ENCODE results near the gene HS3ST5. TPM values are rescaled to one million over a fixed set of nuclear protein-coding genes. Genes with fewer than 3 reads are reported as not detected.

The HS3ST5 gene
- total RNA-seq, 1 donor from 2014 or later = 0.05 TPM

DNA sequence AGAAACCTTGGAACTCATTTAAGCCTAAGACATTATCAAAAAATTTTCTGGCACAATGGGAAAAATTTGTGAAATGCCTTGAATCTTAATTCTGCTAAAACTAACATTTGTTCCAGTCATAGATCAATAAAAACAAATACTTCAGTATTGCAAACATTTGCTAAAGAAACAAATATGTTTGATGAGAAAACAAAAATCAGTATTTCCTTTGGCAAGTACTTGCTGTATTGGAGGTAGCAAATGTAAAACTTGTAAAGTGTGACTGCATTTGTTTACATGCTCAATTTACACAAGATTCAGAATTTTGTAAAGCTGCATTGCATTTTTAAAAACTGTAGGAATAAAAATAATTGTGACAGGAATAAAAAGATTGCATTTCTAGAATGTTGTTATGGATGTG, 183.1 kb downstream of the HS3ST5 start:
- H3K36me3 Mint-ChIP-seq (ENCODE audit: low read depth) = no peaks in the 10 kb centered on the region
- H3K27me3 Mint-ChIP-seq (ENCODE audit: low read depth) = no peaks in the 10 kb centered on the region
- no peak overlapping the region for H3K4me3 Mint-ChIP-seq (ENCODE audit: unreplicated experiment)
- no peak for DNase-seq (ENCODE audit: low spot score)
- H3K4me1 Mint-ChIP-seq (ENCODE audit: low read depth) = peaks cover 6% of the 10 kb centered on the region
- no peaks in the 10 kb centered on the region for H3K9me3 Mint-ChIP-seq (ENCODE audit: low read depth)
- TF ChIP-seq, protein P1, sequence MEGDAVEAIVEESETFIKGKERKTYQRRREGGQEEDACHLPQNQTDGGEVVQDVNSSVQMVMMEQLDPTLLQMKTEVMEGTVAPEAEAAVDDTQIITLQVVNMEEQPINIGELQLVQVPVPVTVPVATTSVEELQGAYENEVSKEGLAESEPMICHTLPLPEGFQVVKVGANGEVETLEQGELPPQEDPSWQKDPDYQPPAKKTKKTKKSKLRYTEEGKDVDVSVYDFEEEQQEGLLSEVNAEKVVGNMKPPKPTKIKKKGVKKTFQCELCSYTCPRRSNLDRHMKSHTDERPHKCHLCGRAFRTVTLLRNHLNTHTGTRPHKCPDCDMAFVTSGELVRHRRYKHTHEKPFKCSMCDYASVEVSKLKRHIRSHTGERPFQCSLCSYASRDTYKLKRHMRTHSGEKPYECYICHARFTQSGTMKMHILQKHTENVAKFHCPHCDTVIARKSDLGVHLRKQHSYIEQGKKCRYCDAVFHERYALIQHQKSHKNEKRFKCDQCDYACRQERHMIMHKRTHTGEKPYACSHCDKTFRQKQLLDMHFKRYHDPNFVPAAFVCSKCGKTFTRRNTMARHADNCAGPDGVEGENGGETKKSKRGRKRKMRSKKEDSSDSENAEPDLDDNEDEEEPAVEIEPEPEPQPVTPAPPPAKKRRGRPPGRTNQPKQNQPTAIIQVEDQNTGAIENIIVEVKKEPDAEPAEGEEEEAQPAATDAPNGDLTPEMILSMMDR (IDR thresholded peaks at IDR 0.05) = no peak
- no peak overlapping the region for H3K27ac Mint-ChIP-seq (ENCODE audit: unreplicated experiment)

DNA sequence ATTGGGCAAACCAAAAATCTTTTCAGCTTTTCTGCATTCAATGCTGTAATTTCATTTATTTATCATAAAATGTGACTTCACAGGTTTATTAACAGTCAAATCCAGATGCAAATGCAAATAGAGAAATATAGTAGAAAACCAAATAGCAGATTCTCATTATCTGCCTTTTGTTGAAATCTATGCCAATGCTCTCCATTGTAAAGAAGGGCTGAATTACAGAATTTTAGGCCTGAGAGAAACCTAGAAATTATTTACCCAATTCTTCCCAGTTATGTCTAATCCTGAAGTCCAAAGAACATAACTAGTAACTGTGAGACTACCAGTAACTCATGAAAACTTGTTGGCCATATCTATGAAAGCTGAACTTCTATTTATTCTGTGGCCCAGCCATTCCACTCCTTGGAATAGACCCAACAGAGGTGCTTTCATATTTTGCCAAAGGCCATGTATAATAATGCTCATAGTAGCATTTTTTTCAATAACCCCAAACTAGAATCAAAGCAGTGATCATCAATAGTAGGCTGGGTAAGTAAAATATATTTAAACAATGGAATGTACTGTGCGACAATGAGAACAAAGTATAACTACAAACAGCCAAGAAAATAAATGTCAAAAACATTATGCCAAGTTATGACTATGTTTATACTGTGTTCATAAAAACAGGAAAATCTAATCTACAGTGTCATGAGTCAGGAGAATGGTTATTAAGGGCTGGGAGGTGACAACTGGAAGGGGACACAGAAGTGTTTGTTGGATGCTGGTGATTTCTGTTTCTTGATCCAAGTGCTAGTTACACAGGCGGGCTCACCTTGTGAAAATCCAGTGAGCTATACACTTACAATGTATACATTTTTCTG, 183.8 kb downstream of the HS3ST5 start:
- Mint-ChIP-seq H3K36me3 (ENCODE audit: low read depth) (no peaks in the 10 kb centered on the region), H3K27me3 (ENCODE audit: low read depth) (no peaks in the 10 kb centered on the region), H3K4me1 (ENCODE audit: low read depth) (peaks cover 6% of the 10 kb centered on the region), H3K4me3 (ENCODE audit: unreplicated experiment) (no peak overlapping the region), H3K27ac (ENCODE audit: unreplicated experiment) (no peak overlapping the region), H3K9me3 (ENCODE audit: low read depth) (no peaks in the 10 kb centered on the region)
- DNase-seq (ENCODE audit: low spot score) = no peak
- TF ChIP-seq, protein P1 (IDR thresholded peaks at IDR 0.05) = no peak

DNA sequence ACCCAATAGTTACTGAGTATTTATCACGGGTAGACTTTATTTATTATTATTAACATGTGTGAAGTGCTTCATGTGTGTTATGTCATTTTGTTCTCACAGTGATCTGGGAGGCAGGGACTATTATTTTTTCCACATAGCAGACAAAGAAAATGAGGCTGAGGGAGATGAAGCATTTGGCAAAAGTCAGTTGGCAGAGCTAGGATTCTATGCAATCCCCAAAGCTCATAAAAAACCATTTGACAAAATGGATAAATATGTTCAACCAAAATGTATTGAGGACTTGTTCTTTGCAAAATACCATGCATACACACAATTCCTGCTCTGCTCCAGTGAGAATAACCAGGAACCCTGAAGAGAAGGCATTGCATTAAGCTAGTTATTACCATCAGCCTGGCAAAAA, 184.4 kb downstream of the HS3ST5 start:
- Mint-ChIP-seq H3K27me3 (ENCODE audit: low read depth) (no peaks in the 10 kb centered on the region), H3K36me3 (ENCODE audit: low read depth) (no peaks in the 10 kb centered on the region), H3K4me3 (ENCODE audit: unreplicated experiment) (no peak overlapping the region), H3K4me1 (ENCODE audit: low read depth) (peaks cover 6% of the 10 kb centered on the region), H3K27ac (ENCODE audit: unreplicated experiment) (no peak overlapping the region), H3K9me3 (ENCODE audit: low read depth) (no peaks in the 10 kb centered on the region)
- TF ChIP-seq, protein P1 (IDR thresholded peaks at IDR 0.05) = no peak
- no peak for DNase-seq (ENCODE audit: low spot score)

DNA sequence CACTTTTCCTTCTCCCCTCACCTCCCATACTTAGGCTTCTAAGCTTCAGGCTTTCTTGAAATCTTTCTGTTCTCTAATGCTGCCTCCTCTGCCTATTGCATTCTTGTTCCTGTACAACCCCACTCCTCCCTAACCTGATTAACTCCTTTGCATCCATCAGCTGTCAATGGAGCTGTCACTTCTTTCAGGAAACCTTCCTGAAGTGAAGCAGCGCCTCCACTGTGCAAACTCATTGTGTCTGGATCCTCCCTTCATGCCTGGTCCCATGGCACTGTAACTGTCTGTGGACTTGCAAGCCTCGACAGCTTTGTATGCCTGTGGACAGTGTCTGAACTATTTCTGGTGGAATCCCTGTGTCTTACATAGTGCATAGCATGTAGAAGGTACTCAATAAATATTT, 185.0 kb downstream of the HS3ST5 start:
- no peaks in the 10 kb centered on the region for H3K27me3 Mint-ChIP-seq (ENCODE audit: low read depth)
- no peak for DNase-seq (ENCODE audit: low spot score)
- no peaks in the 10 kb centered on the region for H3K36me3 Mint-ChIP-seq (ENCODE audit: low read depth)
- TF ChIP-seq, protein P1 (IDR thresholded peaks at IDR 0.05) = no peak
- H3K4me3 Mint-ChIP-seq (ENCODE audit: unreplicated experiment) = no peak overlapping the region
- H3K4me1 Mint-ChIP-seq (ENCODE audit: low read depth) = peaks cover 6% of the 10 kb centered on the region
- H3K27ac Mint-ChIP-seq (ENCODE audit: unreplicated experiment) = no peak overlapping the region
- H3K9me3 Mint-ChIP-seq (ENCODE audit: low read depth) = no peaks in the 10 kb centered on the region

DNA sequence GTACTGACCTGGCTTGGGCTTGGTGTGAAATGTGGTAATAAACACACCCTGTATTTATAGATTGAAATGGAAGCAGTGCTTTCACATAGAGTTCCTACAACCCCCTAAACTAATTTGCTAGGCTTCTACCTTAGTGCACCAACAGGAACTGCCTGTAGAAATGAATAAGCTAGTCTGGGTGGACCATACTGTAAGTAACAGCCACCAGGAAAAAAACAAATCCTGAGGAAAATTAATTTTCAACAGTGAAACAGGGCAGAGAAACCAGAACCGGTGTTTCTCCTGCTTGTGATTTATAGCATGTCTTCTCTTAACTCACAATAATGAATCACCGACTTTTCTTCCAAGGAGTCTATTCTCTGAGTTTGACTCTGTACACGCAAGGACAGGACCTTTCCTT, 187.1 kb downstream of the HS3ST5 start:
- H3K36me3 Mint-ChIP-seq (ENCODE audit: low read depth) = no peaks in the 10 kb centered on the region
- peaks cover 6% of the 10 kb centered on the region for H3K4me1 Mint-ChIP-seq (ENCODE audit: low read depth)
- no peak for DNase-seq (ENCODE audit: low spot score)
- no peak overlapping the region for H3K27ac Mint-ChIP-seq (ENCODE audit: unreplicated experiment)
- H3K4me3 Mint-ChIP-seq (ENCODE audit: unreplicated experiment) = no peak overlapping the region
- TF ChIP-seq, protein P1 (IDR thresholded peaks at IDR 0.05) = no peak
- H3K27me3 Mint-ChIP-seq (ENCODE audit: low read depth) = no peaks in the 10 kb centered on the region
- H3K9me3 Mint-ChIP-seq (ENCODE audit: low read depth) = no peaks in the 10 kb centered on the region
